K562 (cell line): ENCODE data around the gene KCNK4. TPM values are rescaled to one million over a fixed set of nuclear protein-coding genes. Genes with fewer than 3 reads are reported as not detected.

ENCODE experiments used
- ADNP ChIP-seq: fragments of 200-800 bp; sonication (Bioruptor generic); IDR thresholded peaks from 2 replicates; pipeline ENCODE4 v1.6.1; 2016; ENCODE audit warnings: missing genetic modification characterization, missing compliant biosample characterization
- BCL6 ChIP-seq: fragments of 250-450 bp; sonication (Bioruptor Pico); IDR thresholded peaks from 2 replicates; pipeline ENCODE4 v1.4.0; 2020
- BHLHE40 ChIP-seq: IDR thresholded peaks from 2 replicates; pipeline ENCODE4 v1.6.1; 2011; ENCODE audit warnings: low read length, improper control_type of control experiment
- COPS2 ChIP-seq: fragments of 450-650 bp; conservative IDR thresholded peaks from 2 replicates; pipeline ENCODE4 v1.6.1; 2016; ENCODE audit warnings: mild to moderate bottlenecking, moderate library complexity
- CREB1 ChIP-seq, 2 experiments: sonication (generic) in 1 of 2; formaldehyde crosslinking in 1 of 2; IDR thresholded peaks; 2 replicates each; pipeline versions ENCODE4 v1.6.1 to v1.8.0; 2012 to 2022; ENCODE audit warnings: inconsistent platforms in 1 of 2, mild to moderate bottlenecking in 1 of 2, missing genetic modification reagents in 1 of 2, moderate library complexity in 1 of 2
- ETS2 ChIP-seq: IDR thresholded peaks from 2 replicates; pipeline ENCODE4 v1.6.1; 2016; ENCODE audit warnings: borderline replicate concordance, missing genetic modification characterization, mild to moderate bottlenecking, moderate library complexity, missing compliant biosample characterization; ENCODE audit not compliant: poor library complexity, severe bottlenecking
- FOXO4 ChIP-seq: fragments of 450-650 bp; formaldehyde crosslinking; IDR thresholded peaks from 2 replicates; pipeline ENCODE4 v1.4.0; 2020; ENCODE audit warnings: mild to moderate bottlenecking, moderate library complexity
- GABPB2 ChIP-seq: fragments of 250-450 bp; sonication (Bioruptor Pico); conservative IDR thresholded peaks from 2 replicates; pipeline ENCODE4 v1.5.1; 2021; ENCODE audit warnings: mild to moderate bottlenecking
- HDAC2 ChIP-seq: fragments of 450-650 bp; IDR thresholded peaks from 2 replicates; pipeline ENCODE4 v1.6.1; 2016; ENCODE audit warnings: mild to moderate bottlenecking
- HINFP ChIP-seq: fragments of 450-650 bp; conservative IDR thresholded peaks from 2 replicates; pipeline ENCODE4 v1.6.1; 2016; ENCODE audit warnings: missing genetic modification characterization, low read depth, mild to moderate bottlenecking, control low read depth, missing compliant biosample characterization
- MBD1 ChIP-seq: fragments of 250-450 bp; sonication (Bioruptor Pico); IDR thresholded peaks from 2 replicates; pipeline ENCODE4 v1.8.0; 2022; ENCODE audit warnings: inconsistent platforms
- MYNN ChIP-seq, 2 experiments: sonication (generic); formaldehyde crosslinking in 1 of 2; IDR thresholded peaks; 2 replicates each; pipeline versions ENCODE4 v1.5.0 to v1.6.1; 2016 to 2020; ENCODE audit warnings: antibody characterized with exemption in 1 of 2, missing genetic modification reagents in 1 of 2
- PKNOX1 ChIP-seq: fragments of 450-650 bp; IDR thresholded peaks from 2 replicates; pipeline ENCODE4 v1.6.1; 2016
- POLR2A ChIP-seq: fragments of 450-650 bp; conservative IDR thresholded peaks from 2 replicates; pipeline ENCODE4 v1.6.1; 2016
- RCOR1 ChIP-seq, 2 experiments: IDR thresholded peaks; 2 replicates each; pipeline ENCODE4 v1.6.1; 2012; ENCODE audit warnings: low read depth in 2 of 2, low read length in 2 of 2, borderline replicate concordance in 1 of 2, improper control_type of control experiment in 1 of 2
- SIX5 ChIP-seq, 2 experiments: IDR thresholded peaks; 2 replicates each; pipeline ENCODE4 v1.6.1; 2011; ENCODE audit warnings: low read length in 2 of 2, borderline replicate concordance in 1 of 2, low read depth in 1 of 2, mild to moderate bottlenecking in 1 of 2, moderate library complexity in 1 of 2; ENCODE audit not compliant: insufficient read depth in 1 of 2
- SNRNP70 ChIP-seq: fragments of 200-400 bp; formaldehyde crosslinking; optimal IDR thresholded peaks from 2 replicates; pipeline ENCODE3; 2017; ENCODE audit warnings: low read depth, low read length
- TARDBP ChIP-seq: fragments of 450-650 bp; IDR thresholded peaks from 2 replicates; pipeline ENCODE4 v1.6.1; 2016
- ZNF592 ChIP-seq: fragments of 450-650 bp; IDR thresholded peaks from 2 replicates; pipeline ENCODE4 v1.6.1; 2017; ENCODE audit warnings: antibody characterized with exemption, mild to moderate bottlenecking
- ZNF696 ChIP-seq: fragments of 250-450 bp; sonication (Bioruptor Pico); conservative IDR thresholded peaks from 2 replicates; pipeline ENCODE4 v1.4.0; 2020; ENCODE audit warnings: mild to moderate bottlenecking, moderate library complexity
- polyA plus RNA-seq, 8 experiments: library from polyadenylated mRNA; depleted of rRNA in 4 of 8; stranded (reverse) in 5 of 8; unstranded in 3 of 8; fragments of >200 nt; fragmentation: Nextera tagmentation in 2 of 8; fragmentation: Illumina TruSeq in 1 of 8; extraction: Ambion mirVana in 2 of 8; extraction: Trizol in 1 of 8; gene quantifications; 2 replicates each; pipeline versions ENCODE4 v1.2.1 to v1.2.3, GENCODE V29; 2011 to 2014; ENCODE audit warnings: inconsistent platforms in 1 of 8, missing spikeins in 1 of 8
- total RNA-seq, 7 experiments: library from RNA; depleted of rRNA in 6 of 7; stranded (reverse); fragments of >200 nt in 6 of 7; fragmentation: Illumina TruSeq in 2 of 7; extraction: Trizol in 2 of 7; gene quantifications; 2 replicates each; pipeline versions ENCODE4 v1.2.1 to v1.2.3, GENCODE V29; 2011 to 2021; ENCODE audit warnings: low replicate concordance in 1 of 7

Gene KCNK4
- total and polyA plus RNA-seq, 9 of the 15 experiments (the other 6 are each of a cell fraction or from before 2014, with no cell fraction given) = not detected

GRCh38 chr11:64244966-64245365 lies 46.1 kb upstream of the KCNK4 start (continued):
- TF ChIP-seq ZNF696 = no peak
- TF ChIP-seq TARDBP = no peak
- 0 out of 2 replicates have a peak, but pooled peaks have one; percentile 7 for TF ChIP-seq PKNOX1
- TF ChIP-seq CREB1 (IDR thresholded peaks at IDR 0.05) = no peak
- TF ChIP-seq CREB1 (CRISPR knock-in tag; IDR thresholded peaks at IDR 0.05) = no peak
- no peak for TF ChIP-seq SIX5 (IDR thresholded peaks at IDR 0.05; ENCODE audit: borderline replicate concordance in 1 of 2, insufficient read depth in 1 of 2, low read depth in 1 of 2, low read length in 2 of 2)
- no peak for TF ChIP-seq ZNF592
- TF ChIP-seq SNRNP70 = no peak
- no peak for TF ChIP-seq BHLHE40
- TF ChIP-seq RCOR1 (IDR thresholded peaks at IDR 0.05; ENCODE audit: borderline replicate concordance in 1 of 2, low read depth in 2 of 2, low read length in 2 of 2) = no peak
- no peak for TF ChIP-seq MBD1 (CRISPR knock-in tag)
- no peak for TF ChIP-seq HINFP
- TF ChIP-seq ETS2 = no peak
- no peak for TF ChIP-seq ADNP
- TF ChIP-seq GABPB2 (CRISPR knock-in tag) = no peak
- TF ChIP-seq POLR2A = peak; percentile 40
- TF ChIP-seq FOXO4 (CRISPR knock-in tag) = no peak
- TF ChIP-seq BCL6 (CRISPR knock-in tag) = no peak
- TF ChIP-seq COPS2 = no peak
- TF ChIP-seq MYNN (IDR thresholded peaks at IDR 0.05) = 0 out of 2 replicates have a peak, but pooled peaks have one; percentile 20
- no peak for TF ChIP-seq MYNN (CRISPR knock-in tag; IDR thresholded peaks at IDR 0.05)
- no peak for TF ChIP-seq HDAC2
